GM12878 (cell line): ENCODE measurements around the gene RUNDC1. TPM values are rescaled to one million over a fixed set of nuclear protein-coding genes. Genes with fewer than 3 reads are reported as not detected.

ENCODE experiments used
- ATF7 ChIP-seq: fragments of 450-650 bp; IDR thresholded peaks from 2 replicates; pipeline ENCODE4 v1.6.1; 2016; ENCODE audit warnings: low read depth, mild to moderate bottlenecking
- BACH1 ChIP-seq: fragments of 450-650 bp; IDR thresholded peaks from 2 replicates; pipeline ENCODE4 v1.6.1; 2017; ENCODE audit warnings: mild to moderate bottlenecking, borderline replicate concordance
- ESRRA ChIP-seq: IDR thresholded peaks from 2 replicates; pipeline ENCODE4 v1.6.1; 2012; ENCODE audit warnings: mild to moderate bottlenecking, low read length, improper control_type of control experiment
- MYC ChIP-seq: IDR thresholded peaks from 2 replicates; pipeline ENCODE4 v1.6.1; 2011; ENCODE audit warnings: mild to moderate bottlenecking, low read length, moderate library complexity, inconsistent platforms; ENCODE audit not compliant: insufficient read depth, insufficient replicate concordance, insufficient read length, severe bottlenecking
- NR2F1 ChIP-seq: fragments of 450-650 bp; conservative IDR thresholded peaks from 2 replicates; pipeline ENCODE4 v1.6.1; 2017; ENCODE audit warnings: mild to moderate bottlenecking
- POLR2A ChIP-seq: IDR thresholded peaks from 2 replicates; pipeline ENCODE4 v1.6.1; 2011; ENCODE audit warnings: low read depth, mild to moderate bottlenecking, low read length
- RELA ChIP-seq: fragments of 450-650 bp; IDR thresholded peaks from 2 replicates; pipeline ENCODE4 v1.8.0; 2014; ENCODE audit warnings: borderline replicate concordance; ENCODE audit not compliant: partially characterized antibody
- SIN3A ChIP-seq: IDR thresholded peaks from 2 replicates; pipeline ENCODE4 v1.6.1; 2012; ENCODE audit warnings: low read depth, low read length, improper control_type of control experiment
- SMAD5 ChIP-seq: IDR thresholded peaks from 2 replicates; pipeline ENCODE4 v1.6.1; 2016; ENCODE audit warnings: antibody characterized with exemption, low read depth
- TARDBP ChIP-seq: IDR thresholded peaks from 2 replicates; pipeline ENCODE4 v1.6.1; 2016; ENCODE audit warnings: borderline replicate concordance
- ZNF207 ChIP-seq: fragments of 450-650 bp; IDR thresholded peaks from 2 replicates; pipeline ENCODE4 v1.6.1; 2014; ENCODE audit warnings: antibody characterized with exemption, mild to moderate bottlenecking, borderline replicate concordance
- polyA plus RNA-seq, 11 experiments: library from polyadenylated mRNA; depleted of rRNA in 4 of 11; unstranded in 6 of 11; stranded (reverse) in 5 of 11; fragments of >200 nt; fragmentation: Nextera tagmentation in 4 of 11; fragmentation: Illumina TruSeq in 1 of 11; extraction: Ambion mirVana in 4 of 11; extraction: Trizol in 1 of 11; gene quantifications; 1 replicate in 1 of 11; 2 replicates in 10 of 11; pipeline versions ENCODE4 v1.2.1 to v1.2.3, GENCODE V29; 2011 to 2016; ENCODE audit warnings: inconsistent platforms in 2 of 11, missing spikeins in 2 of 11, low read depth in 1 of 11
- total RNA-seq, 4 experiments: library from RNA; depleted of rRNA in 3 of 4; stranded (reverse); fragments of >200 nt in 3 of 4; fragmentation: Illumina TruSeq in 1 of 4; extraction: Trizol in 1 of 4; gene quantifications; 2 replicates each; pipeline versions ENCODE4 v1.2.1 to v1.2.3, GENCODE V29; 2013 to 2021
- TF ChIP-seq, protein P1 (sequence below): fragments of 450-650 bp; IDR thresholded peaks from 2 replicates; pipeline ENCODE4 v1.6.1; 2017; ENCODE audit warnings: mild to moderate bottlenecking, moderate library complexity
- TF ChIP-seq, protein P2 (sequence below): fragments of 450-650 bp; IDR thresholded peaks from 2 replicates; pipeline ENCODE4 v1.6.1; 2017; ENCODE audit warnings: low read depth, mild to moderate bottlenecking, moderate library complexity

RUNDC1 gene
- total and polyA plus RNA-seq, 10 of the 15 experiments (the other 5 are each of a cell fraction or from before 2014, with no cell fraction given): 2.9 to 15.6 (median 8.2) TPM

DNA sequence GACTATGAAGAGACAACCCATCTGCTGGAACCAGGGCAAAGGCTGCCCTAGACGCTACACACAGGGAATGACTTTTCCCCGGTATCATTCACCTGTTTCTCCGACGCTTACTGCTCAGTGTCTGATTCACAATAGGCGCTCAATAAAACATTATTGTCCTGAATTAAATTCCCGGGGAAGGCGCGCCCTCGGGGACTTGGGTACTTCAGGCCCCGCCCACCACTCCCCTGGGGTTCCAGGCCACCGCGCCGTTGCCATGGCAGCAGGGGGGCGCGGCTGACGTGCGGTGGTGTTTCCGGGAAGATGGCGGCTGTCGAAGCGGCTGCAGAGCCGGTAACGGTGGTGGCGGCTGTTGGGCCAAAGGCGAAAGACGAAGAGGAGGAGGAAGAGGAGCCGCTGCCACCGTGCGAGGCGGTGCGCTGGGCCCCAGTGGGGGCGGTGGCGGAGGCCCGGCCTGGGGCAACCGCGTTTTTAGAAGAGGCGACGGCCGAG lies at the start of gene RUNDC1 (continued):
- TF ChIP-seq, protein P1, sequence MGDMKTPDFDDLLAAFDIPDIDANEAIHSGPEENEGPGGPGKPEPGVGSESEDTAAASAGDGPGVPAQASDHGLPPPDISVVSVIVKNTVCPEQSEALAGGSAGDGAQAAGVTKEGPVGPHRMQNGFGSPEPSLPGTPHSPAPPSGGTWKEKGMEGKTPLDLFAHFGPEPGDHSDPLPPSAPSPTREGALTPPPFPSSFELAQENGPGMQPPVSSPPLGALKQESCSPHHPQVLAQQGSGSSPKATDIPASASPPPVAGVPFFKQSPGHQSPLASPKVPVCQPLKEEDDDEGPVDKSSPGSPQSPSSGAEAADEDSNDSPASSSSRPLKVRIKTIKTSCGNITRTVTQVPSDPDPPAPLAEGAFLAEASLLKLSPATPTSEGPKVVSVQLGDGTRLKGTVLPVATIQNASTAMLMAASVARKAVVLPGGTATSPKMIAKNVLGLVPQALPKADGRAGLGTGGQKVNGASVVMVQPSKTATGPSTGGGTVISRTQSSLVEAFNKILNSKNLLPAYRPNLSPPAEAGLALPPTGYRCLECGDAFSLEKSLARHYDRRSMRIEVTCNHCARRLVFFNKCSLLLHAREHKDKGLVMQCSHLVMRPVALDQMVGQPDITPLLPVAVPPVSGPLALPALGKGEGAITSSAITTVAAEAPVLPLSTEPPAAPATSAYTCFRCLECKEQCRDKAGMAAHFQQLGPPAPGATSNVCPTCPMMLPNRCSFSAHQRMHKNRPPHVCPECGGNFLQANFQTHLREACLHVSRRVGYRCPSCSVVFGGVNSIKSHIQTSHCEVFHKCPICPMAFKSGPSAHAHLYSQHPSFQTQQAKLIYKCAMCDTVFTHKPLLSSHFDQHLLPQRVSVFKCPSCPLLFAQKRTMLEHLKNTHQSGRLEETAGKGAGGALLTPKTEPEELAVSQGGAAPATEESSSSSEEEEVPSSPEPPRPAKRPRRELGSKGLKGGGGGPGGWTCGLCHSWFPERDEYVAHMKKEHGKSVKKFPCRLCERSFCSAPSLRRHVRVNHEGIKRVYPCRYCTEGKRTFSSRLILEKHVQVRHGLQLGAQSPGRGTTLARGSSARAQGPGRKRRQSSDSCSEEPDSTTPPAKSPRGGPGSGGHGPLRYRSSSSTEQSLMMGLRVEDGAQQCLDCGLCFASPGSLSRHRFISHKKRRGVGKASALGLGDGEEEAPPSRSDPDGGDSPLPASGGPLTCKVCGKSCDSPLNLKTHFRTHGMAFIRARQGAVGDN: no peak; the same call in 1 of the 2 replicates
- TF ChIP-seq RELA (peak; percentile 35), TARDBP (0 out of 2 replicates have a peak, but pooled peaks have one; percentile 70), SMAD5 (0 out of 2 replicates have a peak, but pooled peaks have one; percentile 29), BACH1 (no peak), MYC (no peak), POLR2A (peak; percentile 78), NR2F1 (no peak), SIN3A (peak; percentile 45; the same call in 1 of the 2 replicates), ATF7 (no peak), ZNF207 (peak; percentile 68; the same call in 1 of the 2 replicates), ESRRA (no peak)
- TF ChIP-seq, protein P2, sequence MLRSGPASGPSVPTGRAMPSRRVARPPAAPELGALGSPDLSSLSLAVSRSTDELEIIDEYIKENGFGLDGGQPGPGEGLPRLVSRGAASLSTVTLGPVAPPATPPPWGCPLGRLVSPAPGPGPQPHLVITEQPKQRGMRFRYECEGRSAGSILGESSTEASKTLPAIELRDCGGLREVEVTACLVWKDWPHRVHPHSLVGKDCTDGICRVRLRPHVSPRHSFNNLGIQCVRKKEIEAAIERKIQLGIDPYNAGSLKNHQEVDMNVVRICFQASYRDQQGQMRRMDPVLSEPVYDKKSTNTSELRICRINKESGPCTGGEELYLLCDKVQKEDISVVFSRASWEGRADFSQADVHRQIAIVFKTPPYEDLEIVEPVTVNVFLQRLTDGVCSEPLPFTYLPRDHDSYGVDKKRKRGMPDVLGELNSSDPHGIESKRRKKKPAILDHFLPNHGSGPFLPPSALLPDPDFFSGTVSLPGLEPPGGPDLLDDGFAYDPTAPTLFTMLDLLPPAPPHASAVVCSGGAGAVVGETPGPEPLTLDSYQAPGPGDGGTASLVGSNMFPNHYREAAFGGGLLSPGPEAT: peak; percentile 68; the same call in 1 of the 2 replicates
